Measurements from ENCODE around the gene PAX7. TPM values are rescaled to one million over a fixed set of nuclear protein-coding genes. Genes with fewer than 3 reads are reported as not detected.

PAX7 gene
- total and polyA plus RNA-seq, 7 donors = not detected

- Histone ChIP-seq H3K4me3 (no peak overlapping the region), H3K27ac (no peak overlapping the region), H3K4me1 (peaks cover 0 to 26% (median 16%) of the 10 kb centered on the region in 4 donors), H3K9me3 (no peaks in the 10 kb centered on the region), H3K27me3 (peaks cover 73 to 100% (median 92%) of the 10 kb centered on the region in 3 donors), H3K36me3 (no peaks in the 10 kb centered on the region)
- WGBS, 2 donors = 5 to 13% methylated on average over 23 of the region's 23 CpGs
- intact Hi-C loops (cut with DNase I) = no loop called here
- DNase-seq = no peak
- TF ChIP-seq CTCF (IDR thresholded peaks at IDR 0.05) (no peak), EP300 (IDR thresholded peaks at IDR 0.05) (no peak), POLR2A (IDR thresholded peaks at IDR 0.05) (no peak), POLR2AphosphoS5 (IDR thresholded peaks at IDR 0.05) (no peak)
Observed at GRCh38 chr1:18632218-18632588, 1.6 kb downstream of the PAX7 start.

GRCh38 chr1:18632783-18633421 lies 2.3 kb downstream of the PAX7 start:
- WGBS, 2 donors = 6 to 9% methylated on average over 48 of the region's 48 CpGs
- intact Hi-C loops (cut with DNase I) = no loop called here
- Histone ChIP-seq H3K27me3 (peaks cover 80 to 100% (median 98%) of the 10 kb centered on the region in 3 donors), H3K27ac (no peak overlapping the region), H3K9me3 (no peaks in the 10 kb centered on the region), H3K4me1 (peaks cover 0 to 26% (median 16%) of the 10 kb centered on the region in 4 donors), H3K4me3 (no peak overlapping the region), H3K36me3 (no peaks in the 10 kb centered on the region)
- no peak for TF ChIP-seq POLR2AphosphoS5 (IDR thresholded peaks at IDR 0.05)
- no peak for TF ChIP-seq EP300 (IDR thresholded peaks at IDR 0.05)
- TF ChIP-seq CTCF (IDR thresholded peaks at IDR 0.05) = no peak
- TF ChIP-seq POLR2A (IDR thresholded peaks at IDR 0.05) = no peak
- no peak for DNase-seq

GRCh38 chr1:18633422-18634155 lies 2.9 kb downstream of the PAX7 start:
- Histone ChIP-seq H3K27me3 (peaks cover 87 to 100% (median 98%) of the 10 kb centered on the region in 3 donors), H3K9me3 (no peaks in the 10 kb centered on the region), H3K36me3 (no peaks in the 10 kb centered on the region), H3K4me3 (no peak overlapping the region), H3K27ac (no peak overlapping the region), H3K4me1 (peaks cover 0 to 26% (median 16%) of the 10 kb centered on the region in 4 donors)
- 6% methylated on average over 15 of the region's 15 CpGs for WGBS, 2 donors
- DNase-seq = no peak
- intact Hi-C loops (cut with DNase I) = no loop called here
- TF ChIP-seq POLR2AphosphoS5 (IDR thresholded peaks at IDR 0.05) (peak in 1 of 4 donors; percentile 66), POLR2A (IDR thresholded peaks at IDR 0.05) (no peak)

GRCh38 chr1:18634276-18634675 lies 3.6 kb downstream of the PAX7 start:
- WGBS, 2 donors = 6 to 9% methylated on average over 16 of the region's 16 CpGs
- Histone ChIP-seq H3K9me3 (no peaks in the 10 kb centered on the region), H3K27ac (no peak overlapping the region), H3K36me3 (no peaks in the 10 kb centered on the region), H3K27me3 (peaks cover 90 to 100% (median 99%) of the 10 kb centered on the region in 3 donors), H3K4me3 (no peak overlapping the region), H3K4me1 (peaks cover 0 to 26% (median 16%) of the 10 kb centered on the region in 4 donors)
- TF ChIP-seq CTCF (IDR thresholded peaks at IDR 0.05) = no peak
- TF ChIP-seq EP300 (IDR thresholded peaks at IDR 0.05) = no peak
- no peak for TF ChIP-seq POLR2AphosphoS5 (IDR thresholded peaks at IDR 0.05)
- TF ChIP-seq POLR2A (IDR thresholded peaks at IDR 0.05) = no peak
- intact Hi-C loops (cut with DNase I) = no loop called here
- no peak for DNase-seq

- no peak for DNase-seq
- Histone ChIP-seq H3K9me3 (no peaks in the 10 kb centered on the region), H3K36me3 (no peaks in the 10 kb centered on the region), H3K4me1 (peaks cover 0 to 25% (median 16%) of the 10 kb centered on the region in 4 donors), H3K27me3 (peaks cover 89 to 100% (median 99%) of the 10 kb centered on the region in 3 donors), H3K4me3 (no peak overlapping the region), H3K27ac (no peak overlapping the region)
- TF ChIP-seq POLR2A (IDR thresholded peaks at IDR 0.05) (no peak), CTCF (IDR thresholded peaks at IDR 0.05) (no peak), POLR2AphosphoS5 (IDR thresholded peaks at IDR 0.05) (no peak), EP300 (IDR thresholded peaks at IDR 0.05) (no peak)
- 6 to 9% methylated on average over 5 of the region's 5 CpGs for WGBS, 2 donors
- intact Hi-C loops (cut with DNase I) = no loop called here
Observed at GRCh38 chr1:18635070-18635577, 4.5 kb downstream of the PAX7 start.

Measured in sigmoid colon (tissue), 7 donors.